Activated CD4-positive, CD25-positive, alpha-beta regulatory T cell treated with anti-CD3 and anti-CD28 coated beads, Interleukin-2, amount 50 U/mL, for 24 hours (primary cell): ENCODE results near the gene SHROOM1.
A peak's percentile ranks its signal among the peaks of the same experiment; 100 is the strongest.
"Not testable (repeated sequence)": the region's sequence is repeated elsewhere in the genome, so short reads cannot be mapped to it uniquely, and the experiment has no call there.

Experiments used
- ATAC-seq, 2 donors: fragments of 150-1000 bp; cut with Tn5 transposase; one replicate each; pipeline ENCODE4 v1.10.0; 2021; ENCODE audit warnings: mild to moderate bottlenecking in 1 of 2, moderate library complexity in 1 of 2

SHROOM1 gene

DNA sequence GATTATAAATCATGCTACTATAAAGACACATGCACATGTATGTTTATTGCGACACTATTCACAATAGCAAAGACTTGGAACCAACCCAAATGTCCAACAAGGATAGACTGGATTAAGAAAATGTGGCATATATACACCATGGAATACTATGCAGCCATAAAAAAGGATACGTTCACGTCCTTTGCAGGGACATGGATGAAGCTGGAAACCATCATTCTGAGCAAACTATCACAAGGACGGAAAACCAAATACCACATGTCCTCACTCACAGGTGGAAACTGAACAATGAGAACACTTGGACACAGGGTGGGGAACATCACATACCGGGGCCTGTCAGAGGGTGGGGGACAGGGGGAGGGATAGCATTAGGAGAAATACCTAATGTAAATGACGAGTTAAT is 24.6 kb downstream of the SHROOM1 start:
- ATAC-seq = not testable (repeated sequence)

GRCh38 chr5:132804219-132804618 is 26.2 kb downstream of the SHROOM1 start:
- ATAC-seq = not testable (repeated sequence)

GRCh38 chr5:132802685-132803066 is 27.8 kb downstream of the SHROOM1 start:
- not testable (repeated sequence) for ATAC-seq

- no peak for ATAC-seq
These were observed 28.3 kb downstream of the SHROOM1 start for GRCh38 chr5:132802044-132802684.

- no peak for ATAC-seq
These were observed 29.9 kb downstream of the SHROOM1 start for GRCh38 chr5:132800545-132800944.

DNA sequence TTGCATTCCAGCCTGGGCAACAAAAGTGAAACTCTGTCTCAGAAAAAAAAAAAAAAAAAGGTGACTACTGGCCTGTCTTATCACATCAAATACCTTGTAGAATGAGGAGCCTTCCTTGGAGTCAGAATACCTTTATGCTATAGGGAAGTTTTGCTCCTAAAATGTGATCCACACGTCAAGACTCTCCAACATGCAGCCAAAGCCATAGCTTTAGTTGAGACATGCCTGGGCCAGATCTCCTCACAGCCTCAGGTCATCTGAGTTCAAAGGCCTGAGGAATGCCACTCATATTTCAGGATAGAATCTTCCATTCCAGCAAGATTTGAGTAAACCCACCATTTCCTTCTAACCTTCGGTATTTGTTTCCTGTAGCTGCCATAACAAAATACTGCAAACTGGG is 31.1 kb downstream of the SHROOM1 start:
- ATAC-seq = no peak

DNA sequence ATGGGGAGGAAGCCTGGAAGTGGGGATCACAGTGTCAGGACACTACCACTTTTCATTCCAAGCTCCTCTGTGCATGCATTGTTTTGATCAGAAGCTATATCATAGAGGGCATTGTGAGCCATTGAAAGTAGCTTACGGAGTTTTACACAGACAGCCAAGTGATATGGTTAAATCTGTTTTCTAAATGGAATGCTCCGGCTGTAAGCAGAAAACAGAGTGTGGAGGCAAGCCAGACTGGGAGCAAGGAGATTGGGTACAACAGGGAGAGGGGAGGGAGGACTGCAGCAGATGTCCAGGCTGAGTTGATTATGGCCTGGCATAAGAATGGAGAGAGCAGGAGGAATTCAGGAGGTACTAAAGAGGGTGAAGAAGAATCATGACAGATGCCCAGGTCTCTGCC is 32.8 kb downstream of the SHROOM1 start:
- ATAC-seq = no peak

- no peak for ATAC-seq
These were observed 39.4 kb downstream of the SHROOM1 start for GRCh38 chr5:132791026-132791425.

GRCh38 chr5:132790201-132790865 is 40.1 kb downstream of the SHROOM1 start:
- ATAC-seq = no peak

DNA sequence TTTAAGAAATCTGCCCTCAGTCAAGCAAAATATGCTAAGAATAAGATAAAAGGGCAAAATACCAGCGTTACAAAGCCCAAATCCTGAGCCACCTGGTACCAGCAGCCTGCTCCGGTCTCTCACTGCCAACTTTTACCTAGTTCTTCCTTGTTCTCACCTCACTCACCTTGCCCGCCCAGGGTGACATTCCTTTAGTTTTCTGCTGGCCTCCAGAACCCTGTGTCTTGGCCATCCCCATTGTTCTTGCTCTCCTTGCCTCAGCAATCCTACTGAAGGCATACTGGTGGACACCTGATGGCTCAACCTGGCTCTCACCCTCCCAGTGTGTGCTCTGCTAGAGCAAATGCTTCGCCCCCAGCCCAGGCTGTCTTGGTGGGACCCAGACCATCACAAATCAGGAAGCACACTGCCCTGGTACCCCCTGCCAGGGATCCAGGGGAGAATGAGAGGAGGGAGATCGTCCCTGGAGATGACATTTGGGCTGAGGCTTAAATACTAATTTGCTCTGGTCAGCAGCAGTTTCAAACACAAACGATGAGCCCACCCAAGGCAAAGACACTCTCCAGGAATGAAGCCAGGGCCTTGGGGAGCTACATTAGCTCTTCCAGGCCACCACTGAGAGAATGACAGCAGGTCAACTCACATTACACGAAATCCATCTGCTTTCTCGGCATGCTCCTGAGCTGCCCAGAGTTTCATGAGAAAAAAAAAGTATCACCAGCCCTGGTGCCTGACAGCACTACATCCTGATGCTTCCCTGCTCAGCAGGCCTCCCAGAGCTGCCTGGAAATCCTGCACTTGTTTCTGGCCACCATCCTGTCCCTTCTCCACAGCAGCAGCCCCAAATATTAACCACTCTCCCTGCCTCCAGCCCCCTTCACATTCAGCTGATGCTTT is 41.2 kb downstream of the SHROOM1 start:
- no peak for ATAC-seq

- ATAC-seq = no peak
These were observed 41.9 kb downstream of the SHROOM1 start for GRCh38 chr5:132788508-132788907.

GRCh38 chr5:132787076-132787475 is 43.4 kb downstream of the SHROOM1 start:
- no peak for ATAC-seq

DNA sequence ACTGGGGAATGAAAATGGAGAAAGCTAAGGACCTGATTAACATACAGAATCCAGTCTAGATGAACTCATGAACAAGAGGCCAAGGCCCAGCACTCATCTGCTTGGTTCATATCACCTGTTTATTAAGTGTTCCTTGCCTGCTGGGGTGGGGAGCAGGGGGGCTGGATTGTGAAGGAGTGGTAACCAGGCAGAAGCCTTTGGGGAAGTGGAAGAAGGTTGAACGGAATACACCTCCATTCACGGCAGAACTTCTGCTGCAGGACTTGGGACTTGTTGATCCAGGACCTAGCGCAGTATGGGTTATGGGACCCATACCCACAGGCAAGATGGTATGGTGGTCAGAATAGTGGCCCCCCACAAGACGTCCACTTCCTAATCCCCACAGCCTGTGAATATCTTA is 44.6 kb downstream of the SHROOM1 start:
- ATAC-seq = no peak

GRCh38 chr5:132785365-132785764 is 45.1 kb downstream of the SHROOM1 start:
- no peak for ATAC-seq

DNA sequence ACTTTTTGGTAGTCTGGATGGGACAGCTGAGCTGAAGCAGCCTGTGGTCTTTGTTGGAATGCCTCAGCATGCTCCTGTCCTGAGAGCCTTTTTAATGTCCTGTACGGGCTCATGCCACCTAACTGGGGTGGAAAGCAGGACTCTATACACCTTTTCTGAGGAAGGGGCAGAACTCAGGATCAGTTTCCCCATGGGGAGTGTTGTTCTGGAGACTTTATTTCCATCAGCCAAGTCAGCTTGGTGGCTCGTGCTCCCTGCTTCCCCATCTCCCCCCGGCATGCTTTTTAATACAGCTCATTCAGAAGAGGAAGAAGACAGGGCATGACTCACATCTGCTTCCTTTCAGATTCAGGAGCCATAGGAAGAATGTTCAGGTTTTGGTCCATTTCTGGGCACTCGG is 48.3 kb downstream of the SHROOM1 start:
- ATAC-seq = no peak

DNA sequence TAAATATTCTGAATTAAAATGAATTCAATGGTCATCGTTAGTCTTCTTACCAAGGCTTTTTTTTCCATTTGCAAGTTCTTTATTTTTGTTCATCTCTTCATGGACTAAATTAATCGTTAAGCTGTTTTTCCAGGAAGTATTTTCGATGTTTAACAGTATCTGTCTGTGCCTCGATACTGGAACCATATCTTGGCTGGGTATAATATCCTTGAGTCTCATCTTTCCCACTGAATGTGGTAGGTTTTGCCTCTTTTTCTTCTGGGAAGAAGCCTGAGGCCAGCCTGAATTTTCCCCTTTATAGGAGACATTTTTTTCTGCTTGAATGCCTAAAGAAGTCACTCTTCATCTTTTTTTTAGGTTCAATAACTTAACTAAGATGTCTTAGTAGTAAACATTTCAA is 49.4 kb downstream of the SHROOM1 start:
- ATAC-seq = no peak

DNA sequence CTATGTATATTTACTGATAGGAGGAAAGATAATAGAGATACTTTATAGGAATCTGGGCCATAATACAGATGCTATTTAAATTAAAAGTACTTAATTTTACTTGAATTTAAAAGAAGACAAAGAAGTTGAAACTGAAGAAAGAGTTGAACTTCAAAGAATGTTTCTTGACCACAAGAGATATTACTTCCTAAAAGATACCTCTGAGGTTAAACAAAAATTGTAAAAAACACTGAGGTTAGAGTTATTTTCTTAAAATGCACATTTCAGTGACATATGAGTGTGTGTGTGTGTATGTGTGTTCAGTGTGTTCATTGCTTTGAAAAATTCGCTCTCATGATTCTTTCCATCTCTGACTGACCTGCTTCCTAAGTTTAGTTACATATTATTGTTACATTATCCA is 49.9 kb downstream of the SHROOM1 start:
- ATAC-seq = no peak

DNA sequence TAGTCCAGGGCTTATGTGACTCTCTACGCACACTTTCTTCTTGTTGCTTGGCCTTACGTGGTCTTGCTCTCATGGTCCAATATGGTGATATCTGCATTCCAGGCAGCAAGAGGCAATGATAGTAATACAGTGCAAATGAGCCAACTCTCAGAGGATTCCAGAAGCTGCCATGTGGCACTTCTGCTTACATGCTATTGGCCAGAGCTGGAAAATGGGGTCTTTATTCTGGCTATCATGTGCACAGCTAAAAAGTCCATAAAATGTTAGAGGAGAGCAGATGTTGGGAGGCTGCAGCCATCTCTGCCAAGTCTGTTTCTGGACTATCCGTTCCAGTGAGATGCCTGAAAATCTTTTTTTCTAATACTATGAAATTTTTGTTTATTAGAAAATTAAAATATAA is 50.5 kb downstream of the SHROOM1 start:
- ATAC-seq = no peak

GRCh38 chr5:132778856-132779255 is 51.6 kb downstream of the SHROOM1 start:
- no peak for ATAC-seq

DNA sequence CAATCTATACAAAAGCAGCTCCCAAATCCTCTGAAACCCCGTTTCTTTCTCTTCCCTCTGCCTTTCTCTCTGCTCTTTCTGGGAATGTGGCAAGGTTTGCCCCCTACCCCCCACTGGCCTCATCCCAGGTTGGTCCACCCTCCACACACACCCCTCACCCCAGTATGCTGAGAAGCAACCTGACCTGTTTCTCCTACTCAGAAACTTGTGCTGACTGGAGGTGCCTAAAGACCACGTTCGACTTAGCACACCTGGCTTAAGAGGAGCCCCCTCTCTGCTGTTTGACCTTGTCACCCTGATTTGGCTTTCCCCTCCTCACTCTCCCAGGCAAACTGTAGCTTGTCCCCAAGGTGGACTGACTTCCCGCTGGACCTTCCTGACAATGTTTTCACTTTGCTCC is 52.3 kb downstream of the SHROOM1 start:
- no peak for ATAC-seq

- peak; percentile 67 to 69 for ATAC-seq
These were observed 53.0 kb downstream of the SHROOM1 start, which contains the start of gene SEPTIN8 for GRCh38 chr5:132777209-132778069. Gene SEPTIN8 (minus strand): TSS chr5:132777239. CDS start chr5:132777137, 102 bp downstream.

DNA sequence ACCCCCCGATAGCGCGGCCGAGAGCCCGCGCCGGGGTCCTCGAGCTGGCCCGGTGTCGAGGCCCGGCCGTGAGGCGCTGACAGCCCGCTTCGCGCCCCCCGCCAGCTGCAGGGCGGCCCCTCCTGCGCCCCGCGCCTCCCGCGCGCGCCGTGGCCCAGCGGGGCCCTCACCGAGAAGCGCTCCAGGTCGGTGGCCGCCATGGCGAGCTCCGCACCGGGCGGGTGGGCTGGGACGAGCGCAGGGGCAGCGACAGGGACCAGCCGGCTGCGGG is 53.6 kb downstream of the SHROOM1 start:
- ATAC-seq = no peak
